ENCODE results near the gene THAP8. TPM values are rescaled to one million over a fixed set of nuclear protein-coding genes. Genes with fewer than 3 reads are reported as not detected.

THAP8 gene
- total RNA-seq, 1 donor from 2014 or later: 1.6 TPM

GRCh38 chr19:35992907-35993765 is 60.9 kb downstream of the THAP8 start:
- no peak overlapping the region for H3K27ac Mint-ChIP-seq
- peaks cover 19% of the 10 kb centered on the region for H3K4me1 Mint-ChIP-seq (ENCODE audit: low read depth)
- H3K4me3 Mint-ChIP-seq: peak overlapping the region; percentile 75
- no peaks in the 10 kb centered on the region for H3K9me3 Mint-ChIP-seq
- intact Hi-C loops (cut with micrococcal nuclease): no loop called here
- peaks cover 3% of the 10 kb centered on the region for H3K27me3 Mint-ChIP-seq (ENCODE audit: insufficient read depth)
- DNase-seq (ENCODE audit: low spot score): no peak
- H3K36me3 Mint-ChIP-seq (ENCODE audit: low read depth): peaks cover 12% of the 10 kb centered on the region

- H3K27me3 Mint-ChIP-seq (ENCODE audit: insufficient read depth): peaks cover 10% of the 10 kb centered on the region
- H3K27ac Mint-ChIP-seq: no peak overlapping the region
- no peaks in the 10 kb centered on the region for H3K9me3 Mint-ChIP-seq
- H3K36me3 Mint-ChIP-seq (ENCODE audit: low read depth): peaks cover 7% of the 10 kb centered on the region
- DNase-seq (ENCODE audit: low spot score): no peak
- H3K4me1 Mint-ChIP-seq (ENCODE audit: low read depth): peaks cover 19% of the 10 kb centered on the region
- intact Hi-C loops (cut with micrococcal nuclease): no loop called here
- H3K4me3 Mint-ChIP-seq: no peak overlapping the region
Measured at GRCh38 chr19:35991731-35992450, 62.2 kb downstream of the THAP8 start.

GRCh38 chr19:35990771-35991730 is 63.0 kb downstream of the THAP8 start:
- Mint-ChIP-seq H3K27ac (no peak overlapping the region), H3K9me3 (no peaks in the 10 kb centered on the region), H3K36me3 (ENCODE audit: low read depth) (no peaks in the 10 kb centered on the region), H3K4me1 (ENCODE audit: low read depth) (peaks cover 15% of the 10 kb centered on the region), H3K4me3 (no peak overlapping the region), H3K27me3 (ENCODE audit: insufficient read depth) (peaks cover 16% of the 10 kb centered on the region)
- intact Hi-C loops (cut with micrococcal nuclease): no loop called here
- no peak for DNase-seq (ENCODE audit: low spot score)

GRCh38 chr19:35990156-35990555 is 63.9 kb downstream of the THAP8 start:
- DNase-seq (ENCODE audit: low spot score): no peak
- Mint-ChIP-seq H3K9me3 (no peaks in the 10 kb centered on the region), H3K4me3 (no peak overlapping the region), H3K4me1 (ENCODE audit: low read depth) (peaks cover 10% of the 10 kb centered on the region), H3K27ac (no peak overlapping the region), H3K27me3 (ENCODE audit: insufficient read depth) (peaks cover 24% of the 10 kb centered on the region), H3K36me3 (ENCODE audit: low read depth) (no peaks in the 10 kb centered on the region)
- intact Hi-C loops (cut with micrococcal nuclease): no loop called here

- Mint-ChIP-seq H3K9me3 (no peaks in the 10 kb centered on the region), H3K27ac (no peak overlapping the region)
- intact Hi-C loops (cut with micrococcal nuclease): no loop called here
Measured at GRCh38 chr19:35988824-35989223, 65.3 kb downstream of the THAP8 start.

GRCh38 chr19:35987571-35987896 is 66.6 kb downstream of the THAP8 start:
- H3K36me3 Mint-ChIP-seq (ENCODE audit: low read depth): no peaks in the 10 kb centered on the region
- H3K27me3 Mint-ChIP-seq (ENCODE audit: insufficient read depth): peaks cover 32% of the 10 kb centered on the region
- intact Hi-C loops (cut with micrococcal nuclease): loop anchor here (1.0 kb wide), 1 partner anchor 8 kb away; the partner anchor contains the start of gene SDHAF1
- peaks cover 5% of the 10 kb centered on the region for H3K4me1 Mint-ChIP-seq (ENCODE audit: low read depth)
- DNase-seq (ENCODE audit: low spot score): no peak
- no peak overlapping the region for H3K4me3 Mint-ChIP-seq
- no peak overlapping the region for H3K27ac Mint-ChIP-seq
- no peaks in the 10 kb centered on the region for H3K9me3 Mint-ChIP-seq

More at GRCh38 chr19:35988824-35989223, 65.3 kb downstream of the THAP8 start:
- Mint-ChIP-seq H3K4me3 (no peak overlapping the region), H3K27me3 (ENCODE audit: insufficient read depth) (peaks cover 32% of the 10 kb centered on the region), H3K4me1 (ENCODE audit: low read depth) (peaks cover 5% of the 10 kb centered on the region), H3K36me3 (ENCODE audit: low read depth) (no peaks in the 10 kb centered on the region)
- no peak for DNase-seq (ENCODE audit: low spot score)

GRCh38 chr19:35986664-35987570 is 67.2 kb downstream of the THAP8 start:
- Mint-ChIP-seq H3K27me3 (ENCODE audit: insufficient read depth) (peaks cover 32% of the 10 kb centered on the region), H3K4me1 (ENCODE audit: low read depth) (peaks cover 5% of the 10 kb centered on the region), H3K27ac (no peak overlapping the region), H3K36me3 (ENCODE audit: low read depth) (no peaks in the 10 kb centered on the region), H3K9me3 (no peaks in the 10 kb centered on the region), H3K4me3 (peak overlapping the region; percentile 82)
- no peak for DNase-seq (ENCODE audit: low spot score)
- intact Hi-C loops (cut with micrococcal nuclease): loop anchor here (1.0 kb wide), 1 partner anchor 8 kb away; the partner anchor contains the start of gene SDHAF1

- DNase-seq (ENCODE audit: low spot score): no peak
- Mint-ChIP-seq H3K9me3 (no peaks in the 10 kb centered on the region), H3K36me3 (ENCODE audit: low read depth) (no peaks in the 10 kb centered on the region), H3K4me1 (ENCODE audit: low read depth) (peaks cover 5% of the 10 kb centered on the region), H3K4me3 (no peak overlapping the region), H3K27ac (no peak overlapping the region), H3K27me3 (ENCODE audit: insufficient read depth) (peaks cover 32% of the 10 kb centered on the region)
- intact Hi-C loops (cut with micrococcal nuclease): no loop called here
Measured at GRCh38 chr19:35986111-35986510, 68.0 kb downstream of the THAP8 start.

Other genes with a start within 250 kb of the THAP8 start
- not detected in 2 replicates for gene PRODH2, start 241.4 kb downstream of the THAP8 start, total RNA-seq
- gene NPHS1, start 201.8 kb downstream of the THAP8 start, total RNA-seq: 0.05 TPM in 1 of 2 replicates, not detected in the other
- gene KIRREL2, start 197.4 kb downstream of the THAP8 start, total RNA-seq: 1.7 TPM in 2 replicates
- 2.3 and 2.4 TPM in 2 replicates for gene APLP1, start 185.7 kb downstream of the THAP8 start, total RNA-seq
- gene NFKBID, start 153.7 kb downstream of the THAP8 start, total RNA-seq: 163 and 164 TPM in 2 replicates
- gene HCST, start 151.8 kb downstream of the THAP8 start, total RNA-seq: 58.5 and 62.2 TPM in 2 replicates
- gene TYROBP, start 146.0 kb downstream of the THAP8 start, total RNA-seq: not detected in 2 replicates
- 11.6 and 13.6 TPM in 2 replicates for gene LRFN3, start 117.9 kb downstream of the THAP8 start, total RNA-seq
- 21.2 and 24.5 TPM in 2 replicates for gene SDHAF1, start 59.1 kb downstream of the THAP8 start, total RNA-seq
- gene SYNE4, start 45.5 kb downstream of the THAP8 start, total RNA-seq: 1.7 and 1.8 TPM in 2 replicates
- 48.3 and 60.6 TPM in 2 replicates for gene ALKBH6, start 40.1 kb downstream of the THAP8 start, total RNA-seq
- 2.2 and 4.4 TPM in 2 replicates for gene CLIP3, start 21.4 kb downstream of the THAP8 start, total RNA-seq
- 22.0 and 24.9 TPM in 2 replicates for gene WDR62, start 612 bp upstream of the THAP8 start, total RNA-seq
- gene OVOL3, start 56.9 kb upstream of the THAP8 start, total RNA-seq: not detected in 2 replicates
- gene POLR2I, start 60.6 kb upstream of the THAP8 start, total RNA-seq: 76.3 and 92.4 TPM in 2 replicates
- 127 and 143 TPM in 2 replicates for gene TBCB, start 61.2 kb upstream of the THAP8 start, total RNA-seq
- gene CAPNS1, start 85.8 kb upstream of the THAP8 start, total RNA-seq: 326 and 335 TPM in 2 replicates
- gene COX7A1, start 98.2 kb upstream of the THAP8 start, total RNA-seq: not detected in 2 replicates
- 2.1 and 2.4 TPM in 2 replicates for gene ZNF565, start 160.4 kb upstream of the THAP8 start, total RNA-seq
- gene ZNF146, start 160.8 kb upstream of the THAP8 start, total RNA-seq: 82.5 and 94.0 TPM in 2 replicates

Measured in activated T-helper 1 cell treated with anti-CD3 and anti-CD28 coated beads, Interleukin-12 subunit alpha, Interleukin-12 subunit beta, Interleukin-2, Interleukin-4 antibody, amounts not matched to agents 30 ng/mL and 10 ng/mL and 1 ng/mL, durations not matched to agents 14 hours and 24 hours and 36 hours (primary cell).